HepG2 (cell line): ENCODE measurements around the gene KDM2B. TPM values are rescaled to one million over a fixed set of nuclear protein-coding genes. Genes with fewer than 3 reads are reported as not detected.

Source experiments
- CHD2 ChIP-seq: IDR thresholded peaks from 2 replicates; pipeline ENCODE4 v1.6.1; 2011; ENCODE audit warnings: low read depth, low read length, improper control_type of control experiment
- CREB1 ChIP-seq, 2 experiments: fragments of 450-650 bp in 1 of 2; IDR thresholded peaks; 2 replicates each; pipeline ENCODE4 v1.6.1; 2016 to 2017; ENCODE audit warnings: control low read depth in 1 of 2, mild to moderate bottlenecking in 1 of 2, missing compliant biosample characterization in 1 of 2, missing genetic modification characterization in 1 of 2
- DNMT1 ChIP-seq: sonication (generic); formaldehyde crosslinking; IDR thresholded peaks from 2 replicates; pipeline ENCODE4 v1.5.1; 2020; ENCODE audit warnings: mild to moderate bottlenecking, missing genetic modification reagents
- EEA1 ChIP-seq: sonication (generic); formaldehyde crosslinking; IDR thresholded peaks from 2 replicates; pipeline ENCODE4 v1.5.1; 2020; ENCODE audit warnings: mild to moderate bottlenecking, missing genetic modification reagents, borderline replicate concordance
- KAT2B ChIP-seq: fragments of 150-350 bp; IDR thresholded peaks from 2 replicates; pipeline ENCODE4 v1.6.1; 2014; ENCODE audit warnings: low read depth, low read length, borderline replicate concordance
- PCBP2 ChIP-seq: fragments of 200-400 bp; formaldehyde crosslinking; optimal IDR thresholded peaks from 2 replicates; pipeline ENCODE3; 2018; ENCODE audit warnings: low read length, low read depth; ENCODE audit not compliant: poor library complexity, severe bottlenecking
- PHF21A ChIP-seq: sonication (generic); formaldehyde crosslinking; IDR thresholded peaks from 2 replicates; pipeline ENCODE4 v1.5.0; 2020; ENCODE audit warnings: mild to moderate bottlenecking, missing genetic modification reagents
- POLR2A ChIP-seq, 2 experiments: IDR thresholded peaks; 2 replicates each; pipeline ENCODE4 v1.6.1; 2011; ENCODE audit warnings: low read depth in 2 of 2, low read length in 2 of 2, mild to moderate bottlenecking in 1 of 2, moderate library complexity in 1 of 2; ENCODE audit not compliant: insufficient read depth in 1 of 2
- SETDB1 ChIP-seq: sonication (generic); formaldehyde crosslinking; IDR thresholded peaks from 2 replicates; pipeline ENCODE4 v1.5.1; 2020; ENCODE audit warnings: missing genetic modification reagents, mild to moderate bottlenecking, borderline replicate concordance
- SNAI1 ChIP-seq: sonication (generic); formaldehyde crosslinking; IDR thresholded peaks from 2 replicates; pipeline ENCODE4 v1.5.0; 2020; ENCODE audit warnings: mild to moderate bottlenecking, missing genetic modification reagents, borderline replicate concordance
- TCF7 ChIP-seq: sonication (generic); IDR thresholded peaks from 2 replicates; pipeline ENCODE4 v1.6.1; 2016; ENCODE audit warnings: antibody characterized with exemption, low read depth
- ZFX ChIP-seq: sonication (generic); formaldehyde crosslinking; IDR thresholded peaks from 2 replicates; pipeline ENCODE4 v1.4.0; 2020; ENCODE audit warnings: mild to moderate bottlenecking, low read depth, missing genetic modification reagents, moderate library complexity
- ZNF235 ChIP-seq: sonication (generic); formaldehyde crosslinking; IDR thresholded peaks from 2 replicates; pipeline ENCODE4 v1.8.1; 2023; ENCODE audit warnings: mild to moderate bottlenecking, missing genetic modification reagents, borderline replicate concordance
- ZNF292 ChIP-seq: sonication (generic); formaldehyde crosslinking; IDR thresholded peaks from 2 replicates; pipeline ENCODE4 v1.8.1; 2022; ENCODE audit warnings: mild to moderate bottlenecking, low read depth, missing genetic modification reagents, borderline replicate concordance
- ZNF552 ChIP-seq: sonication (generic); formaldehyde crosslinking; IDR thresholded peaks from 2 replicates; pipeline ENCODE4 v1.9.0; 2022; ENCODE audit warnings: missing genetic modification reagents, mild to moderate bottlenecking, borderline replicate concordance
- ZNF577 ChIP-seq: sonication (generic); formaldehyde crosslinking; IDR thresholded peaks from 2 replicates; pipeline ENCODE4 v1.4.0; 2020; ENCODE audit warnings: mild to moderate bottlenecking, low read depth, missing genetic modification reagents, borderline replicate concordance
- ZNF629 ChIP-seq: sonication (generic); formaldehyde crosslinking; conservative IDR thresholded peaks from 2 replicates; pipeline ENCODE4 v1.5.0; 2020; ENCODE audit warnings: missing genetic modification reagents
- ZNF7 ChIP-seq: IDR thresholded peaks from 2 replicates; pipeline ENCODE4 v1.6.1; 2016; ENCODE audit warnings: missing biosample characterization, missing genetic modification reagents
- ZZZ3 ChIP-seq: sonication (generic); formaldehyde crosslinking; IDR thresholded peaks from 2 replicates; pipeline ENCODE4 v1.4.0; 2020; ENCODE audit warnings: missing genetic modification reagents, mild to moderate bottlenecking, borderline replicate concordance
- polyA plus RNA-seq, 8 experiments: library from polyadenylated mRNA; depleted of rRNA in 3 of 8; stranded (reverse) in 7 of 8; unstranded in 1 of 8; fragments of >200 nt; fragmentation: Illumina TruSeq in 4 of 8; extraction: Trizol in 4 of 8; gene quantifications; 2 replicates each; pipeline versions ENCODE4 v1.2.1 to v1.2.3, GENCODE V29; 2011 to 2016; ENCODE audit warnings: low read depth in 4 of 8, missing spikeins in 1 of 8, mixed read lengths in 1 of 8; ENCODE audit not compliant: insufficient read depth in 1 of 8
- total RNA-seq, 5 experiments: library from RNA; depleted of rRNA; stranded (reverse); fragments of >200 nt; fragmentation: Illumina TruSeq; extraction: Trizol; gene quantifications; 2 replicates each; pipeline ENCODE4 v1.2.3, GENCODE V29; 2016; ENCODE audit warnings: low read depth in 1 of 5
- TF ChIP-seq, protein P1 (sequence below): sonication (generic); formaldehyde crosslinking; IDR thresholded peaks from 2 replicates; pipeline ENCODE4 v1.5.0; 2020; ENCODE audit warnings: missing genetic modification reagents, mild to moderate bottlenecking, borderline replicate concordance
- TF ChIP-seq, protein P2 (sequence below): sonication (generic); formaldehyde crosslinking; IDR thresholded peaks from 2 replicates; pipeline ENCODE4 v1.5.1; 2020; ENCODE audit warnings: mild to moderate bottlenecking, moderate library complexity, missing genetic modification reagents
- TF ChIP-seq, protein P3 (sequence below): IDR thresholded peaks from 2 replicates; pipeline ENCODE4 v1.4.0; 2020; ENCODE audit warnings: mild to moderate bottlenecking, missing genetic modification reagents

Gene KDM2B
- total and polyA plus RNA-seq, 2 of the 13 experiments (the other 11 are each of a cell fraction or from before 2014, with no cell fraction given): 17.5 to 26.1 TPM

DNA sequence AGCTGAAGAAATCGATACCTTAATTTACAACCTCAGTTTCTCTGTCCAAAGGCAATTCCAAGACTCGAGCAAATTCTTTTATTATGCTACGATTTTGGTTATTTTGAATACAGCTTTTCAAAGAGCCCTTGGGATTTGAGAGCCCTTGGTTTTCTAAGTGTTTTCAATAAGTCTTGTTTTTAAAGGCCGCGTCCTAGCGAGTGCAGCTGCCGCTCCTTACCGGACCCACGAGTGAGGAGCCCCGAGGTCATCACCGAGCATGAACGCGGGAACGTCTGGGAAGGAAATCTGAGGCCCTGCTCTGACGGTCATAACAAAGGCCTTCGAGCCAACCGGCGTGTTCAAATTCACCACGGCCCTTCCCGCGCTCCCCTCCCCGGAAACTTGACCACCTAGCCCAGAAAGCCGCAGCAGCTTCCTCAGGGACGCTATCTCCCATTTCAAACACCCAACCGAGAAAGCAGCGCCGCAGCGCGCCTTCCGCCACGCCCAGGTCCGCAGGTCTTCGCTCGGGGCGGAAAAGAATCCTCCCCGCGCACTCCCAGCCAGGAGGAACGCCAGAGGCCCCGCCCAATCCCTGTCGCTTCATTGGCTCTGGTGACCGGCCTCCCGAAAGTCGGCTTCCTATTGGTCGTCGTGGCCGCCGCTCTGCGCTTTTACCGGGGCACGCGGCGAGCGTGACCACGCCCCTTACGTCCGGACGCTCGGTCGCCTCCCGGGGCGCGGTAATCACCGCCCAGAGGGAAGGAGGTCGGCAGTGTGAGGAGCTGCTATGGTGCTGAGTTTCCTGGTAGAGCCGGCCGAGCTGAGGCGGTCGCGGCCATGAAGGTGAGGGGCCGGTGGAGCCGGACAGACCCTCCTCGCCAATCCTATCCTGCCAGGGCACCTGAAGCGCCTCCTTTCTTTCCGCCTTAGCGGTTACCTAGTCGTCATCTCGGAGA lies 181.2 kb downstream of the KDM2B start, which contains the start of gene RNF34 (continued):
- TF ChIP-seq DNMT1 (CRISPR knock-in tag) (no peak), SNAI1 (CRISPR knock-in tag) (peak; percentile 77; the same call in 1 of the 2 replicates), TCF7 (no peak), ZNF292 (CRISPR knock-in tag) (peak; percentile 59; the same call in 1 of the 2 replicates), ZNF629 (0 out of 2 replicates have a peak, but pooled peaks have one; percentile 26), ZNF235 (CRISPR knock-in tag) (peak; percentile 61; the same call in 1 of the 2 replicates), ZNF577 (CRISPR knock-in tag) (no peak), POLR2A (IDR thresholded peaks at IDR 0.05; ENCODE audit: insufficient read depth in 1 of 2, low read depth in 2 of 2, low read length in 2 of 2) (peak; percentile 94 to 98), ZNF7 (CRISPR knock-in tag) (no peak), PHF21A (peak; percentile 84; the same call in 1 of the 2 replicates), CHD2 (peak; percentile 34; the same call in 1 of the 2 replicates), ZZZ3 (CRISPR knock-in tag) (no peak), EEA1 (CRISPR knock-in tag) (no peak), ZNF552 (no peak), CREB1 (IDR thresholded peaks at IDR 0.05) (peak; percentile 84), CREB1 (CRISPR knock-in tag; IDR thresholded peaks at IDR 0.05) (peak; percentile 91), SETDB1 (no peak), PCBP2 (no peak), KAT2B (no peak), ZFX (CRISPR knock-in tag) (peak; percentile 88)
- TF ChIP-seq, protein P1, sequence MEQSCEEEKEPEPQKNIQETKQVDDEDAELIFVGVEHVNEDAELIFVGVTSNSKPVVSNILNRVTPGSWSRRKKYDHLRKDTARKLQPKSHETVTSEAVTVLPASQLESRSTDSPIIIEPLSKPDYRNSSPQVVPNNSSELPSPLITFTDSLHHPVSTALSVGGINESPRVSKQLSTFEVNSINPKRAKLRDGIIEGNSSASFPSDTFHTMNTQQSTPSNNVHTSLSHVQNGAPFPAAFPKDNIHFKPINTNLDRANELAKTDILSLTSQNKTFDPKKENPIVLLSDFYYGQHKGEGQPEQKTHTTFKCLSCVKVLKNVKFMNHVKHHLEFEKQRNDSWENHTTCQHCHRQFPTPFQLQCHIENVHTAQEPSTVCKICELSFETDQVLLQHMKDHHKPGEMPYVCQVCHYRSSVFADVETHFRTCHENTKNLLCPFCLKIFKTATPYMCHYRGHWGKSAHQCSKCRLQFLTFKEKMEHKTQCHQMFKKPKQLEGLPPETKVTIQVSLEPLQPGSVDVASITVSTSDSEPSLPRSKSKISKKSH (CRISPR knock-in tag): peak; percentile 71
- TF ChIP-seq, protein P2, sequence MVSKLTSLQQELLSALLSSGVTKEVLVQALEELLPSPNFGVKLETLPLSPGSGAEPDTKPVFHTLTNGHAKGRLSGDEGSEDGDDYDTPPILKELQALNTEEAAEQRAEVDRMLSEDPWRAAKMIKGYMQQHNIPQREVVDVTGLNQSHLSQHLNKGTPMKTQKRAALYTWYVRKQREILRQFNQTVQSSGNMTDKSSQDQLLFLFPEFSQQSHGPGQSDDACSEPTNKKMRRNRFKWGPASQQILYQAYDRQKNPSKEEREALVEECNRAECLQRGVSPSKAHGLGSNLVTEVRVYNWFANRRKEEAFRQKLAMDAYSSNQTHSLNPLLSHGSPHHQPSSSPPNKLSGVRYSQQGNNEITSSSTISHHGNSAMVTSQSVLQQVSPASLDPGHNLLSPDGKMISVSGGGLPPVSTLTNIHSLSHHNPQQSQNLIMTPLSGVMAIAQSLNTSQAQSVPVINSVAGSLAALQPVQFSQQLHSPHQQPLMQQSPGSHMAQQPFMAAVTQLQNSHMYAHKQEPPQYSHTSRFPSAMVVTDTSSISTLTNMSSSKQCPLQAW: peak; percentile 88
- TF ChIP-seq, protein P3, sequence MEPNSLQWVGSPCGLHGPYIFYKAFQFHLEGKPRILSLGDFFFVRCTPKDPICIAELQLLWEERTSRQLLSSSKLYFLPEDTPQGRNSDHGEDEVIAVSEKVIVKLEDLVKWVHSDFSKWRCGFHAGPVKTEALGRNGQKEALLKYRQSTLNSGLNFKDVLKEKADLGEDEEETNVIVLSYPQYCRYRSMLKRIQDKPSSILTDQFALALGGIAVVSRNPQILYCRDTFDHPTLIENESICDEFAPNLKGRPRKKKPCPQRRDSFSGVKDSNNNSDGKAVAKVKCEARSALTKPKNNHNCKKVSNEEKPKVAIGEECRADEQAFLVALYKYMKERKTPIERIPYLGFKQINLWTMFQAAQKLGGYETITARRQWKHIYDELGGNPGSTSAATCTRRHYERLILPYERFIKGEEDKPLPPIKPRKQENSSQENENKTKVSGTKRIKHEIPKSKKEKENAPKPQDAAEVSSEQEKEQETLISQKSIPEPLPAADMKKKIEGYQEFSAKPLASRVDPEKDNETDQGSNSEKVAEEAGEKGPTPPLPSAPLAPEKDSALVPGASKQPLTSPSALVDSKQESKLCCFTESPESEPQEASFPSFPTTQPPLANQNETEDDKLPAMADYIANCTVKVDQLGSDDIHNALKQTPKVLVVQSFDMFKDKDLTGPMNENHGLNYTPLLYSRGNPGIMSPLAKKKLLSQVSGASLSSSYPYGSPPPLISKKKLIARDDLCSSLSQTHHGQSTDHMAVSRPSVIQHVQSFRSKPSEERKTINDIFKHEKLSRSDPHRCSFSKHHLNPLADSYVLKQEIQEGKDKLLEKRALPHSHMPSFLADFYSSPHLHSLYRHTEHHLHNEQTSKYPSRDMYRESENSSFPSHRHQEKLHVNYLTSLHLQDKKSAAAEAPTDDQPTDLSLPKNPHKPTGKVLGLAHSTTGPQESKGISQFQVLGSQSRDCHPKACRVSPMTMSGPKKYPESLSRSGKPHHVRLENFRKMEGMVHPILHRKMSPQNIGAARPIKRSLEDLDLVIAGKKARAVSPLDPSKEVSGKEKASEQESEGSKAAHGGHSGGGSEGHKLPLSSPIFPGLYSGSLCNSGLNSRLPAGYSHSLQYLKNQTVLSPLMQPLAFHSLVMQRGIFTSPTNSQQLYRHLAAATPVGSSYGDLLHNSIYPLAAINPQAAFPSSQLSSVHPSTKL (CRISPR knock-in tag): peak; percentile 33
